T-helper 9 cell (primary cell): ENCODE measurements around the gene FANCC.
"Not testable (repeated sequence)": the region's sequence is repeated elsewhere in the genome, so short reads cannot be mapped to it uniquely, and the experiment has no call there.

Source experiments
- DNase-seq: peaks from one replicate; pipeline ENCODE4 v3.0.0-alpha.2; 2020

Gene FANCC

DNA sequence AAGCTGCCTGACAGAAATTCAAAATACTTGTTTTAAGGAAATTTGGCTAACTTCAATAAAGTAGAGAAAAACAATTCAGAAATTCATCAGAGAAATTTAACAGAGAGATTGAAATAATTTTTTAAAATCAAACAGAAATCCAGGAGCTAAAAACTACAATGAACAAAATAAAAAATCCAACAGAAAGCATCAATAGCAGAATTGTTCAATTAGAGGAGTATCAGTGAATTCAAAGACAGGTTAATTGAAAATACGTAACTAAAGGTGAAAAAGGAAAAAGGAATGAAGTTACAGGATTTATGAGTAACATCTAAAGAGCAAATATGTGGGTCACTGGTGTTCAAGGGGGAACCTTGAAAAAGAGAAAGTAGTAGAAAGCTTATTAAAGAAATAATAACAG, 36.8 kb downstream of the FANCC start:
- DNase-seq: no peak

DNA sequence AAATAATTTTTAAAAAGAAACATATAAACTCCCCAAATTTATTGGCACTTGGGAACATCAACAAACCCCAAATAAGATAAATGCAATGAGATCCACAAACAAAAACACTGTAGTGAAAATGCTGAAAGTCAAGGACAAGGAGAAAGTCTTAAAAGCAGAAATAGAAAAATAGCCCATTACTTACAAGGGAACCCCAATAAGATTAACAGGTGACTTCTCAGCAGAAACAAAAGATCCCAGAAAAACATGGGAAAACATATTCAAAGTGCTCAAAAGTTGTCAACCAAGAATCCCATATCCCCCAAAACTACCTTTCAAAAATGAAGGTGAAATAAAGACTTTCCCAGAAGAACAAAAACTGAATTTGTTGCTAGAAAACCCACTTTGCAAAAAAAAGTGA, 40.0 kb downstream of the FANCC start:
- no peak for DNase-seq

DNA sequence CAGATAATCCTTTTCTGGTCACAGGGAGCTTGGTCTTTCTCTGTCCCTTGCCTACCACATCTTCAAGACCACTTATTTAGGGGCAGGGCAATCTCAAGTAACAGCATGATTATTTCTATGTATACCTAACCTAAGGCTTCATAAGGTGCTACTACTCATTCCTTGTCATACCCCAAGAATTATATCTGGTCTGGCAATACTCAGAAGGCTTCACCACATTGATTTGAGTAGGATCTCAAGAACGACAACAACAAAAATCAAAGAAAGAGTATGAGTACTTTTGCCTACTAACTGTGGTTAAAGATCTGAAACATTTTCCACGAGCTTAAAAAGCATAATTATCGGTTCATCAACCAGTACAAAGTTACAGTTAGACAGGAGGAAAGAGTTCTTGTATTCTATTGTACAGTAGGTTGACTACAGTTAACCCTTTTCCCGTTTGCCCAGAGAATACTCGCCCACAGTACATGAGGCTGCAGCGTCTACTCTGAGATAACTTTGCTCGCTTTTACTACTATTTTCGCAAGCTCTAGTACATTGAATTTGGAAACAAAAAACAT, 41.0 kb downstream of the FANCC start:
- no peak for DNase-seq

DNA sequence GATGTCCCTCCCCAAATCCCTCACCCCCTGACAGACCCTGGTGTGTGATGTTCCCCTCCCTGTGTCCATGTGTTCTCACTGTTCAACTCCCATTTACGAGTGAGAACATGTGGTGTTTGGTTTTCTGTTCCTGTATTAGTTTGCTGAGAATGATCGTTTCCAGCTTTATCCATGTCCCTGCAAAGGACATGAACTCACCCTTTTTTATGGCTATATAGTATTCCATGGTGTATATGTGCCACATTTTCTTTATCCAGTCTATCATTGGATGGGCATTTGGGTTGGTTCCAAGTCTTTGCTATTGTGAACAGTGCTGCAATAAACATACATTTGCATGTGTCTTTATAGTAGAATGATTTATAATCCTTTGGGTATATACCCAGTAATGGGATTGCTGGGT, 43.3 kb downstream of the FANCC start:
- DNase-seq: not testable (repeated sequence)

DNA sequence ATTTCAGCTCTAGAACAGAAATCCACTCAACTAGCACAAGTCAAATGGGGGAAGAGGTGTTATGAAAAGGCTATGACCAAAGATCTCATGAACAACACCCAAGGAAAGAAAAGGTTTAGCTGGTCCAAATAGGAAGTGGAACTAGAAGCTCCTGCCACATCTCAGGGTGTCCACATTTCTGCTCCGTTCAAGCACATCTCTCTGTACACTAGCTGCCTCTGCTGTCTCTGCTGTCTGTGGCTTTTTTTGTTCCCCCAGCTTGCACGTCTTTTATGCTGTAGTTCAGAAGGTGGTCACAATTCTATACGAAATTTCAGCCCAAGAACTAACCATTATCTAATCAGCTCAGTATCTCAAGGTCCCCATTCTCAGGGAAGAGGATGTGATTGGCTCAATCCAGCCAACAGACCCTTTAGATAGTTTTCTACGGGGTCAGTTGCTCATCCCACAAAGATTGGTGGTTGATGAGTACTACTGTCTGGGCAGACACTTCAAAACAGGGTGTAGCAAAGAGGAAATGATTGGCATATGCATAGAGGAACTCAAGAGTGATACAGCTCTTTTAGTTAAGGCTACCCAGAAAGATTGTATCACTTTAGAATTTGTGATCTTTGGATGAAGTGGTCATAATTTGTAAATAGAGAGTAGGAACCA, 44.0 kb downstream of the FANCC start:
- DNase-seq: no peak

DNA sequence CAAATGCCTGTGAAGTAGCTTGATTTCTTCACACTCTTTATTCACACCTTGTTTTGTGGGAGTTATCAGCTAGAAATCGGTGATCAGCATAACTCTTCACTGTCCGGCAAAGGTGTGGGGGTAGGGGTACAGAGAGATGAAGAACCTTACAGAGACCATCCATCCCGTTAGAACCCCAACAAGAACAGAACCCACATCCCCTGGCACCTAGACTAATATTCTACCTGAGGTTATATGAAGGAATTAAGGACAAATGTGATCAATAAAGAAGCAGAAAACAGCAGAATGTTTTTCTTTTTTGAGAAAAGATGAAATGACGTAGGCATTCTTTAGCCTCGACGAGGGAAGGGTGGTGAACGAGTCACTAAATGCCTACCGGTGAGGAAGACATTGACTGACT, 44.7 kb downstream of the FANCC start:
- DNase-seq: no peak

DNA sequence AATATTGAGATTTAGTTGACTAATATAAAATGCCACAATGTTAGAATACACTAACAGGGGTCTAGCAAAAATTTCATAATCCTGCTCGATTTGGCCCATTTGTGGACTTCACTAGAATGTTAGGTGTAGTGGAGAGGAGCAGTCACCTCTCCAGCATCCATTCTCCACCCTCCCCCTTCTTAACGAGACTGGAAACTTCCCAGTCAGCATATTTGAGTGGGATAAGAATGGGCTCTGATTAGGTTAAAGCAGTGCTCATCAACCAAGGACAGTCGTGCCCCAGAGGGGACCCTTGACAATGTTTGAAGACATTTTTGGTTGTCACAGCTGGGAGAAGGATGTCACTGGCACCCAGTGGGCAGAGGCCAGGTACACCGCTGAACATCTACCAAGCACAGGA, 46.7 kb downstream of the FANCC start:
- DNase-seq: no peak

DNA sequence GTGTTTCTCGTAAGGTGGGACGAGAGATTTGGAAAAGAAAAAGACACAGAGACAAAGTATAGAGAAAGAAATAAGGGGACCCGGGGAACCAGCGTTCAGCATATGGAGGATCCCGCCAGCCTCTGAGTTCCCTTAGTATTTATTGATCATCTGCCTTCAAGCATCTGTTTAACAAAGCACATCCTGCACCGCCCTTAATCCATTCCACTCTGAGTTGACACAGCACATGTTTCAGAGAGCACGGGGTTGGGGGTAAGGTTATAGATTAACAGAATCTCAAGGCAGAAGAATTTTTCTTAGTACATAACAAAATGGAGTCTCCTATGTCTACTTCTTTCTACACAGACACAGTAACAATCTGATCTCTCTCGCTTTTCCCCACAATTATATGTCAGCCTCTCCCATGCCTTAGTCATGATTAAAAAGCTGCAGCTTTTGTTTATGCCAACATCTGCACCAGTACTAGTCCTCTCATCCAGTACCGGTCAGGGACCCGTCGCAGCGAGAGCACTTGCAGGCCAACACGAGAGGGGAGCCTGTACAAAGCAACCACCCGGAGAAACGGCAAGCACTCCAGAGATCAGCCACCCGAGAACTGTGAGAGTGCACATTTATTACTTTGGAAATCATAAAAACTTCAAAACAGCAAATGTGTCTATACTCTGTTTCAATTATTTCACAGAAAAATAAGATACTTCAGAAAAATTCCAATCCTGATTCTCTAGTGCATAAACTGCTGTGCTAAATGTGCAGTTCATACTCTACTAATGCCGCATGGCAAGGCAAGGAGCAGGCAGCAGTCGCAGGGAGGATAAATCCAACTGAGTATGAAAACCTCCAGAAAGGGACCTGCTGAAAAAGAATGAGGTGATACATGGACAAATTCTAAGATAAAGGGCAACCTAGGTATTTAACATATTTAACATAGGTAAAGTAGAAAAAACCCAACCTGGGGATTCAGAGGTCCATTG, 47.4 kb downstream of the FANCC start:
- DNase-seq: not testable (repeated sequence)

DNA sequence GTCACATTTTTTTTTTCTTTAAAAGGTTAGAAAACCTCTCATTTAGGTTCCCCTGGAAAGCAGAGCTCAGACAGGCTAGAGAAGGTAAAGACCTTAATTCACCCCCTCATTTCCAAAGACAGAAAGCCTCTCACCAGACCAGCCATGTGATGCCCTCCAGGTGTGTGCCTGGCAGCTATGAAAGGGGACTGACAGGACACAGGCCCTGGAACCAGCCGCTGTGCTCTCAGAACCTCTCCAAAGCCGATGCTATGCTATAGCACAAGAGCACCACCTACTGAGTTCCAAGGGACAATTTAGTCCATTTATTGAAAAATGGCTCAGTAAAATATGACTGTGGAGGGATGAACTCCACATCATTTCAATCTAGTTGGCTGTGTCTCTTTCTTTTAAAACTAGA, 48.8 kb downstream of the FANCC start:
- DNase-seq: no peak

DNA sequence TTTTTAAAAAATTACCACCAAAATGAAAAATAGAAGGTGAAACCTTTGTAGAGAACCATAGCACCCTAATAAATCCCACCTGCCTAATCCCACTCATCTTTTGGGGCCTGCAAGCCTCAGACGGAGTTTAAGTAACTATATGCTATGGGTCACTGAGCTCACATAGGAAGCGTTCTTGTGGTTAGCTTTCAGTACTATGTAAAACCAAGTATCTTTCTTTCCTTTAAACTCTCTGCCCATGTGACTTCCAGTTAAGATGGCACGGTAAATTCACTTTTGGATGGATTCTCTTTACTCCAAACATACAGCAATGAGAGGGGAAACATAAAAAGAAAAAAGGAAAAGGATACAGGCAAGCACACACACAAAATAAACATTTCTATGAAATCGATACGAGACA, 50.9 kb downstream of the FANCC start:
- DNase-seq: no peak

DNA sequence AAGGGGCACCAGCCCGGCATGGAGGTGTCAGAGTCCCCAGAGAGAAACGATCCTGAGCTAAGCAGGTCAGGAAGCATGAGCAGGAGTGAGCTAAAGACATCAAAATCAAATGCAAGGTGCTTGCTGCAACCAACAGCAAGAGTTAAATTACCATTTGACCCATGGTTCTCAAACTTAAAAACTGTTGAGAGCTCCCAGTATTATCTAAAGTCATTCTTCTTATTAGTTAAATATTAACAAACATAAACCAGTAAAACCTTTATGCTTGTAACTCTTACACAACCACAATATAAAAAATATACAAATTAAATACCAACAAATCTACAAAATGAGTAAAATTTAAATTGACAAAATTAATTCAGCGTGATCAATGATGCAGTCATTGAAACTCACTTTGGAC, 51.5 kb downstream of the FANCC start:
- no peak for DNase-seq

DNA sequence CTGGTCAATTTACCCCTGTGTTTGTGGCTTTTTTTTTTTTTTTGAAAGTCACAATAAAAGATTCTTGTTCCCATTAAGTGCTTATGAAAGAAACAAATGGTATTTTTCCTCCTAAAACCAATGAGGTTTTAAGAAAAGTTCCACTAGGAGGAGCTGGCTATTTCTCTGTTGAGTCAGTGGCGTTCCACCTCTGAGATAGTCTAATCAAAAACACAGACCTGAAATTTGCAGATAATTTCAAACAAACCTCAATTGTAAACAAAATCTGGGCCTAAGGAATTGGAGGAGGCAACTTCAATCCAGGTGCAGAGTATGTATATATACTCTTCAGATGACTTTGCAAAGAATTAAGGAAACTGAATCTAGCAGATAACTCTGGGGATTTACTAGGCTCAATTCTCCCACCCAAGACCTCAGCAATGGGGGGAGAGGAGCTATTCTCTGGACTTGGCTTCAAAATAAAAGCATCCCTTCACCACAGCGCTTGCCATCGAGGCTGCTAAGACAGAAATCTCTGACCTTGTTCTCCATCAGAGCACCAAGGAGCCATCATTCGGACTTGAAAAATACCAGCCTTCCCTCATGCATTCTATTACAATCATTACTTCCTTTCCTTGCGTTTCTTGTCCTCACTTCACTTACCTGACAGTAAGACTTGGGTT, 52.4 kb downstream of the FANCC start:
- DNase-seq: no peak

DNA sequence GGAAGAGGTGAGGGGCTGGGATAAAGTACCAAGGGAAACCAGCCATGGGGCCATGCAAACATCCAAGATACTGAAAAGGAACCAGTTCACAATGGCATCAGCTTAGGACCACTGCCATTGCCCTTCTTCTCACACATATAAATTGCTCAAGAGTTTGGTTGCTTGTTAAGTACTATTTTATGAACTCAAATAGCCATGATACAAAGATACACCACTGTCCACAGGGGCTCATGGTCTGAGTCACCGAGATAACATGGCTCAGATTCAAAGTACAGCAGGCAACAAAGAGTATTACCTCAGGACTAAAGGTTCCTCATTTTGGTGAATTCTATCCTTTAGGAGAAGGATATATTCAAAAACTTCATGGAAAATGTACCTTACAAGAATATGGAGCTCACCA, 55.6 kb downstream of the FANCC start:
- no peak for DNase-seq

DNA sequence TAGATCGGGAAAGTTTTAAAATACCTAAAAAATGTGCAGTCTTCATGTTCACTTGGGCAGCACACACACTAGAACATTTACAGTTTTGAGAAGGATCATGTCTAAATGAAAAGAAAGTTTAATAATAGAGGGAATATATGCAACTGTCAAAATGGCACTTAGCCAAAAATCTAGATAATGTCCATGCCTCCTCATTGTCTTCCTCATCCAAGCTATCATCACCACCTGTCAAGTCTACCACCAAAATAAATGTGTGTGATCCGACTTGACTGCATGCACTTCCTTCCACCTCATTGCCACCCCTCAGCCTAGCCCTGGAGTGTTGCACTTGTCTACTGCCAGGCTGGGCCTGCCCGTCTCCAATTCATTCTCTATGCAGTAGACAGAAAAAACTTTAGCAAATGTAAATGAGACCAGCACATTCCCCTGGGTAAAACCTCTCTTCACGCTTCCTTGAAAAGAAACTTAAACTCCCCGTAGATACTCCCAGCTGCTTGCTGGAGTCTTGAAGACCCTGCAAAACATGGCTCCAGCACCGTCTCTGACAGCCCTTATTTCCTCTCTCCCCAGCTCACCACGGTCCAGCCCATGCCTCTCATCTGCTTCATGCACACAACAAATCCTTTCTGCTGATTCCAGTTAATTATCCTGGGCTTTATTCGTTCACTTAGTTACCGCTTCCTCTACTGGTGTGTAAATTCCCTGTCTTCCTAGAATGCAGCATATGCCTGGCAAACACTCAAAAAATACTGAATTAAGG, 66.9 kb downstream of the FANCC start:
- DNase-seq: no peak

DNA sequence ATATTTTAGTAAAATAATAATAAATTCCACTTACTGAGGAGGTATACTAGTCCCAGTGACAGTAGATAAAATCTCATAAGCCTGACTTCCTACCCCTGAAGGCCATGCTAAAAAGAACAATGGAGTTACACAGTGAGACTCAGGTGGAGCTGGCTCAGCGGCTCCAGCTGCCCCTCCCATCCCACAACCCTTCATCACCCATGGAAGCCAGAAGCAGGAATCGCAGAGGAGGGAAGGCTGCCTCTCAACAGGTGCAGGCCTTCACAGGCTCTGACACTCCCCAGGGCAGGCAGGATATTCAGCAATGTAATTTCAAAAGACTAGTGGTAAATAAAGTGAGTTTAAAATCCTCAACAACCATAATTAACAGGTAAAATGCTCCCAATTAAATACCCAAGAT, 67.5 kb downstream of the FANCC start:
- no peak for DNase-seq

DNA sequence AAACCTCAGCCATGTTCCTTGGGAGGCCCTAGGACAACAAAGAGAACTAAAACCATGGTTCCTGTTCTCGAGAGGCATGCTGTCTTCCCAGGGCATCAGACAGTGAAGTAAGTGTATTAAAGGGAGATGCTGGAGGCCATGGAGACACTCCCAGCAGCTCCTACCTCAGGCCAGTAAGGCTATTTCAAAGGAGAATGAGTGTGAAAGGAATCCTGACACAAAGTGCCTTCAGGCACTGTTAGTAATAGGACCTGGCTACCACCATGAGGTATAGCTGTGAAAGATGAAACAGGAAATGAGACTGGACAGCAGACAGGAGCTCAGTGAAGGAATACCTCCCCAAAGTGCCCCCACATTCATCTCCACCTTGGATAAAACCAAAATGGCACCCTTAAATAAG, 71.0 kb downstream of the FANCC start:
- no peak for DNase-seq

DNA sequence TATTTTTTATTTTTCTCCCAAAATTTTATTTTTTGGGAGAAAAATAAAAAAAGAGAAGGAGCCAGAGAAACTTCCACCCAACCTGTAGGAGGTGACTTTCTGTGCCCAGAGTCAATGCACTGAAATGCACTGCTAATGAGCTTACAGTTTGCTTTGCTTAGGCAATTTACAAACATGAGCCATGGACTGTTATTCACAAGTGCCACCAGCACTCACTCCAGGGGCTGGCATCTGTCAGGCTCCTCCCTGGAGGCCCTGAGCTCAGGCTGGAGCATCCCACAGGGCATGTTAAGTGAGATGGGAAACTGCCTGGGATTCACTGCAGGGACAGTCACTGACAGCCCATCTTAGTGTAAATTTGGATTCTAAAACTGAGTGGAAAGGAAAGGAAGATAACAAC, 74.9 kb downstream of the FANCC start:
- no peak for DNase-seq

DNA sequence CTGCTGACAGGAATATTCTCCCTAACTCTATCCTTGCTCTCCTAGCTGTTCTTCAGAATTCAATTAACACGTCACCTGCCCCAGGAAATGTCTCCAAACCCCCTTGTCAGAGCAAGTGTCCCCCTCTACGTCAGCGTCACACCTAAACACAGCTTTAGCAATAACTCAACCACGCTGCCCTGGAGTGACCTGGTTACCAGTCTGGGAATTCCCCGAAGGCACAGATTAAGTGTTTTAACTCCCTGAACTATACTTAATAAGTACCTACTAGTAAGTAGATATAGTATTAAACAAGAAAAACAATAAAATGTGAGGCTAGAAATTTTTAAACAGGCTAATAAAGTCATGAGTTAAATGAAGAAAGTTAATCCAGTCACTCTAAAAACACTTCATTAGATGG, 78.4 kb downstream of the FANCC start:
- no peak for DNase-seq

DNA sequence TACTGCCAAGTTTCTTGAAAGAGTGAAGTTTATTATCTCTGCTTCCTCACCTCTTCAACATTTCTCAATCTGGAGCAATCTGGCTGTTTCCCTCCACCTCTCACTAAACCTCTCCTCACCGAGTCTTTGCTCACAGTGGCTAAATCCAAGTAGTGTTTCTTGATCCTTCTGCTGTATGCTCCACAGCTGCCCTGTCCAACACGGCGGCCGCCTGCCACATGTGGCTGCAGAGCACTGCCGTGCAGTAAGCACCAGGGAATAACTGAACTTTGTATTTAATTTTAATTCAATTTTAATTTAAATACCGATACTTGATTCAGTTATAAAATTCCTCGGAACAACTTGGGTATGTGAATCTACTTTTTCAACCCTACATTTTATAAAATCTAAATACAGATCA, 80.2 kb downstream of the FANCC start:
- DNase-seq: no peak

DNA sequence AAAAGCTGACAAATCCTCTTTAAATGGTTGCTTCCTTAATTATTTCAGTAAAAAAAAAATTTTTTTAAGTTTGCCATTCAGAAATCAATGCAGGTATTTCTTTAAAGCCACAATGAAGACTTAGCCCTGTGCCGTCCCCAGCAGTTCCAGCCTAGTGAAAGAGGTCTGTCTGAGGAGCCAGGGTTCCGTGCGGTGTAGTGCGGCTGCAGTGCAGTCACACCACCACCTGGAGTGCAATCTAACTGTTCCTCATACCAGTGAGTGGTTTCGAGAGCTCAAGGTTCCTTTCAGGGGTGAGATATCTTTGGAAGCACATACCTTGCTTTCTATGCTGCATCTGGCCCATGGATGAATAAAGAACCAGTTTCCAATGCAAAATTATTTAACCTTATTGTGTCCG, 87.5 kb downstream of the FANCC start:
- DNase-seq: no peak

DNA sequence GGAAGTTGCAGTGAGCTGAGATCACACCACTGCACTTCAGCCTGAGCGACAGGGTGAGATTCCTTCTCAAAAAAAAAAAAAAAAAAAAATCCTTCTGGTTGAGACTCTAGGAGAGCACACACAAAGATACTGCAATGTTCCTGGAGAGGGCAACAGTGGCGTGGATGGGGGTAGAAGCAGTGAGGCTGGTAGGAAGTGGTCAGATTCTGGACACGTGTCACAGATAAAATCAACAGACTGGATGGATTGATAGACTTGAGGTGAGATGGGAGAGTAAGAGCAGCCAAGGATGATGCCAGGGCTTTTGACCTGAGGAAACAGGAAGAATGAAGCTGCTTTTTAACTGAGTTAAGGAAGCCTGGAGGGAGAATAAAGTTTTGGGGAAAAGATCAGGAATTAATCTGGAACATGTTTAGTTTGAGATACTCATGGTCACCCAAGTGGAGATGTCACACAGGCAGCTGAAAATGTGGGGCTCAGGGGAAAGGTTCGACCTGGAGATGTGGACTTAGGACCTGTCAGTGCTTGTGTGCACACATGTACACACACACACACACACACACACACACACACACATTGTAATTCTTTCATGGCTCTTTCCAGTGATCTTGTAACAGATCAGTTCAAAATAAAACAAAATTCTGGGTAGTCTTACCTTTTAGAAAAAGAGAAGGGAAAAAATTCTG, 88.1 kb downstream of the FANCC start:
- DNase-seq: no peak

DNA sequence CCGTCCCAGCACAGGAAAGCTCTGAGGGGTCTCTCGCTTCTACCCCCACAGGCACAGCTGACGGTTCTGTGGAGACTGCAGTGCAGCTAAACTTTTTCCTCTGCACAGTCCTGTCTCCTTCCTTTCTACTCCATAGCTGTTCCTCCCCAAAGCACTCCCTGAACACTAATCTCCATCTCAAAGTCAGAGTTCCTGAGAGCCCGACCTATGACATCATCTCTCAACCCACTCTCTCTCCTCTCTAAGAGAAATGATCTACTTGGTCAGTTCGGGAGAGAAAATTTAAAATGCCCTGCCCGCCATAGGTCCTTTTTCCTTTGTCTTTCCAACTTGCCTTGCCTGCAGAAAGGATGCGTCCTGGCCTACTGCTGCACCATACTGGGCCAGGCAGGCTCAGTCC, 90.6 kb downstream of the FANCC start:
- no peak for DNase-seq
